SK-N-SH treated with all-trans-retinoic acid at 6 μM for 48 hours (cell line): ENCODE data around the gene BCL10.

Experiments
- ATAC-seq: fragments of 200-7000 bp; cut with Tn5 transposase; 3 replicates; pipeline ENCODE4 v1.9.1; 2020; ENCODE audit warnings: mild to moderate bottlenecking, moderate library complexity
- ARNTL ChIP-seq: fragments of 450-650 bp; formaldehyde crosslinking; IDR thresholded peaks from 2 replicates; pipeline ENCODE4 v1.5.0; 2020; ENCODE audit warnings: low read depth, mild to moderate bottlenecking, moderate library complexity, borderline replicate concordance
- BACH2 ChIP-seq: fragments of 250-450 bp; sonication (Bioruptor Pico); IDR thresholded peaks from 2 replicates; pipeline ENCODE4 v1.9.0; 2021; ENCODE audit warnings: mild to moderate bottlenecking, borderline replicate concordance
- CSDC2 ChIP-seq: fragments of 250-450 bp; sonication (Bioruptor Pico); IDR thresholded peaks from 2 replicates; pipeline ENCODE4 v1.5.0; 2020; ENCODE audit warnings: mild to moderate bottlenecking, moderate library complexity
- CSRNP3 ChIP-seq: fragments of 250-450 bp; sonication (Bioruptor Pico); IDR thresholded peaks from 2 replicates; pipeline ENCODE4 v1.5.1; 2021; ENCODE audit warnings: mild to moderate bottlenecking, moderate library complexity
- ESRRG ChIP-seq: fragments of 250-450 bp; sonication (Bioruptor Pico); IDR thresholded peaks from 2 replicates; pipeline ENCODE4 v1.6.1; 2021; ENCODE audit warnings: mild to moderate bottlenecking
- GLIS3 ChIP-seq: fragments of 250-450 bp; sonication (Bioruptor Pico); IDR thresholded peaks from 2 replicates; pipeline ENCODE4 v1.5.0; 2020; ENCODE audit warnings: mild to moderate bottlenecking, moderate library complexity
- ISL1 ChIP-seq: fragments of 250-450 bp; sonication (Bioruptor Pico); IDR thresholded peaks from 2 replicates; pipeline ENCODE4 v2.1.2; 2022; ENCODE audit warnings: mild to moderate bottlenecking, moderate library complexity
- OSR1 ChIP-seq: fragments of 250-450 bp; sonication (Bioruptor Pico); IDR thresholded peaks from 2 replicates; pipeline ENCODE4 v1.8.0; 2022; ENCODE audit warnings: moderate library complexity, mild to moderate bottlenecking, inconsistent platforms
- POU6F1 ChIP-seq: fragments of 250-450 bp; sonication (Bioruptor Pico); IDR thresholded peaks from 2 replicates; pipeline ENCODE4 v1.8.0; 2021; ENCODE audit warnings: low read depth, mild to moderate bottlenecking, moderate library complexity, borderline replicate concordance
- PPARA ChIP-seq: fragments of 250-450 bp; sonication (Bioruptor Pico); IDR thresholded peaks from 2 replicates; pipeline ENCODE4 v1.5.0; 2020; ENCODE audit warnings: mild to moderate bottlenecking, borderline replicate concordance
- RARB ChIP-seq: fragments of 250-450 bp; sonication (Bioruptor Pico); IDR thresholded peaks from 2 replicates; pipeline ENCODE4 v1.8.0; 2021; ENCODE audit warnings: mild to moderate bottlenecking, moderate library complexity
- TOX ChIP-seq: fragments of 250-450 bp; sonication (Bioruptor Pico); IDR thresholded peaks from 2 replicates; pipeline ENCODE4 v1.8.0; 2021; ENCODE audit warnings: mild to moderate bottlenecking, moderate library complexity, borderline replicate concordance
- ZC3H10 ChIP-seq: fragments of 250-450 bp; sonication (Bioruptor Pico); IDR thresholded peaks from 2 replicates; pipeline ENCODE4 v1.5.1; 2021; ENCODE audit warnings: mild to moderate bottlenecking, moderate library complexity
- ZFP3 ChIP-seq: fragments of 250-450 bp; sonication (Bioruptor Pico); IDR thresholded peaks from 2 replicates; pipeline ENCODE4 v1.5.0; 2020; ENCODE audit warnings: mild to moderate bottlenecking, moderate library complexity
- ZFP30 ChIP-seq: fragments of 450-650 bp; formaldehyde crosslinking; IDR thresholded peaks from 2 replicates; pipeline ENCODE4 v1.5.0; 2022; ENCODE audit warnings: mild to moderate bottlenecking, moderate library complexity
- ZNF565 ChIP-seq: fragments of 450-650 bp; formaldehyde crosslinking; conservative IDR thresholded peaks from 2 replicates; pipeline ENCODE4 v1.5.0; 2020; ENCODE audit warnings: low read depth, mild to moderate bottlenecking, moderate library complexity
- ZNF70 ChIP-seq: fragments of 450-650 bp; formaldehyde crosslinking; IDR thresholded peaks from 2 replicates; pipeline ENCODE4 v1.5.0; 2020; ENCODE audit warnings: mild to moderate bottlenecking, moderate library complexity
- ZNF8 ChIP-seq: fragments of 450-650 bp; formaldehyde crosslinking; IDR thresholded peaks from 2 replicates; pipeline ENCODE4 v1.5.0; 2020; ENCODE audit warnings: mild to moderate bottlenecking, moderate library complexity
- TF ChIP-seq, protein P1 (sequence below): fragments of 250-450 bp; sonication (Bioruptor Pico); IDR thresholded peaks from 2 replicates; pipeline ENCODE4 v1.8.0; 2020; ENCODE audit warnings: mild to moderate bottlenecking, moderate library complexity, borderline replicate concordance

The BCL10 gene

GRCh38 chr1:85276215-85276977, at the start of gene BCL10:
Gene BCL10 (minus strand): TSS chr1:85276632. CDS start chr1:85276352, 280 bp downstream.
- no peak for TF ChIP-seq ESRRG (CRISPR knock-in tag)
- TF ChIP-seq ZNF70 (CRISPR knock-in tag): no peak
- TF ChIP-seq CSRNP3: no peak
- TF ChIP-seq ZC3H10 (CRISPR knock-in tag): no peak
- TF ChIP-seq, protein P1, sequence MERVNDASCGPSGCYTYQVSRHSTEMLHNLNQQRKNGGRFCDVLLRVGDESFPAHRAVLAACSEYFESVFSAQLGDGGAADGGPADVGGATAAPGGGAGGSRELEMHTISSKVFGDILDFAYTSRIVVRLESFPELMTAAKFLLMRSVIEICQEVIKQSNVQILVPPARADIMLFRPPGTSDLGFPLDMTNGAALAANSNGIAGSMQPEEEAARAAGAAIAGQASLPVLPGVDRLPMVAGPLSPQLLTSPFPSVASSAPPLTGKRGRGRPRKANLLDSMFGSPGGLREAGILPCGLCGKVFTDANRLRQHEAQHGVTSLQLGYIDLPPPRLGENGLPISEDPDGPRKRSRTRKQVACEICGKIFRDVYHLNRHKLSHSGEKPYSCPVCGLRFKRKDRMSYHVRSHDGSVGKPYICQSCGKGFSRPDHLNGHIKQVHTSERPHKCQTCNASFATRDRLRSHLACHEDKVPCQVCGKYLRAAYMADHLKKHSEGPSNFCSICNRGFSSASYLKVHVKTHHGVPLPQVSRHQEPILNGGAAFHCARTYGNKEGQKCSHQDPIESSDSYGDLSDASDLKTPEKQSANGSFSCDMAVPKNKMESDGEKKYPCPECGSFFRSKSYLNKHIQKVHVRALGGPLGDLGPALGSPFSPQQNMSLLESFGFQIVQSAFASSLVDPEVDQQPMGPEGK (CRISPR knock-in tag): 0 out of 2 replicates have a peak, but pooled peaks have one; percentile 34
- TF ChIP-seq ZFP3: no peak
- ATAC-seq: peak; percentile 97

- peak; percentile 22 for ATAC-seq
Observed at GRCh38 chr1:85325920-85326319, 49.5 kb upstream of the BCL10 start.

DNA sequence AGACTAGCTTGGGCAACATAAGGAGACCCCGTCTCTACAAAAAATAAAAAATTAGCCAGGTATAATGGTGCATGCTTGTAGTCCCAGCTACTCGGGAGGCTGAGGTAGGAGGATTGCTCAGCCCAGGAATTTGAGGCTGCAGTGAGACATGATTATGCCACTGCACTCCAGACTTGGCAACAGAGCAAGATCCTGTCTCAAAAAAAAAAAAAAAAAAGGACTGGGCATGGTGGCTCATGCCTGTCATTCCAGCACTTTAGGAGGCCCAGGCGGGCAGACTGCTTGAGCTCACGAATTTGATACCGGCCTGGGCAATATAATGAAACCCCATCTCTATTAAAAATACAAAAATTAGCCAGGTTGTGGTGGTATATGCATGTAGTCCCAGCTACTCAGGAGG, 47.3 kb upstream of the BCL10 start:
- ATAC-seq: no peak
- TF ChIP-seq ZFP30 (CRISPR knock-in tag) (no peak), POU6F1 (CRISPR knock-in tag) (no peak), GLIS3 (CRISPR knock-in tag) (no peak), CSDC2 (no peak), ARNTL (CRISPR knock-in tag) (no peak), RARB (CRISPR knock-in tag) (no peak), OSR1 (no peak), PPARA (CRISPR knock-in tag) (no peak), ZFP3 (no peak), BACH2 (CRISPR knock-in tag) (no peak), ZNF565 (CRISPR knock-in tag) (no peak)
- TF ChIP-seq, protein P1 (CRISPR knock-in tag): no peak

More at GRCh38 chr1:85325920-85326319, 49.5 kb upstream of the BCL10 start:
- TF ChIP-seq, protein P1 (CRISPR knock-in tag): peak; percentile 45; the same call in 1 of the 2 replicates
- TF ChIP-seq ISL1 (CRISPR knock-in tag): peak; percentile 75
- no peak for TF ChIP-seq ZFP30 (CRISPR knock-in tag)
- TF ChIP-seq ESRRG (CRISPR knock-in tag): no peak
- no peak for TF ChIP-seq OSR1
- TF ChIP-seq CSDC2: no peak
- TF ChIP-seq ZFP3: peak; percentile 18; the same call in 1 of the 2 replicates
- no peak for TF ChIP-seq ZNF8 (CRISPR knock-in tag)
- peak; percentile 51; the same call in 1 of the 2 replicates for TF ChIP-seq TOX (CRISPR knock-in tag)
- TF ChIP-seq ARNTL (CRISPR knock-in tag): no peak
- TF ChIP-seq RARB (CRISPR knock-in tag): no peak
